PC-3 (cell line): ENCODE data around the gene CYP4F2.
"Not testable (repeated sequence)": the region's sequence is repeated elsewhere in the genome, so short reads cannot be mapped to it uniquely, and the experiment has no call there.

Experiments
- CTCF ChIP-seq: fragments of 300-600 bp; sonication (generic); conservative IDR thresholded peaks from 2 replicates; pipeline ENCODE4 v1.5.1; 2017; ENCODE audit warnings: antibody characterized with exemption, low read depth, mild to moderate bottlenecking, low read length
- EZH2 ChIP-seq: fragments of 300-600 bp; sonication (generic); IDR thresholded peaks from one replicate; pipeline ENCODE4 v1.6.1; 2017; ENCODE audit warnings: antibody characterized with exemption, mild to moderate bottlenecking, low read length; ENCODE audit not compliant: unreplicated experiment

GRCh38 chr19:15834232-15834631, 63.6 kb downstream of the CYP4F2 start:
- not testable (repeated sequence) for TF ChIP-seq CTCF, EZH2
